SH-SY5Y (cell line): Measurements from ENCODE around the gene HLF.

ENCODE experiments used
- GATA2 ChIP-seq: IDR thresholded peaks from 2 replicates; pipeline ENCODE4 v1.6.1; 2011; ENCODE audit warnings: mild to moderate bottlenecking, low read depth, low read length
- GATA3 ChIP-seq: IDR thresholded peaks from 2 replicates; pipeline ENCODE4 v1.6.1; 2011; ENCODE audit warnings: low read depth, mild to moderate bottlenecking, low read length, moderate library complexity

GRCh38 chr17:55292094-55292493 is 27.3 kb downstream of the HLF start:
- TF ChIP-seq GATA2, result no peak
- no peak for TF ChIP-seq GATA3
